Right atrium auricular region (tissue), 2 donors: ENCODE results near the gene MACROH2A1. TPM values are rescaled to one million over a fixed set of nuclear protein-coding genes. Genes with fewer than 3 reads are reported as not detected.

ENCODE experiments used
- DNase-seq: peaks from one replicate; pipeline ENCODE4 v3.0.0-alpha.2; 2019; ENCODE audit warnings: low spot score
- H3K27ac ChIP-seq, 2 donors: fragments of 200-600 bp; sonication (generic); 1 replicate in 1 of 2; 2 replicates in 1 of 2; pipeline ENCODE4 v1.5.1; 2016 to 2019
- H3K27me3 ChIP-seq, 2 donors: fragments of 200-600 bp; sonication (generic); one replicate each; pipeline versions ENCODE4 v1.5.1 to v1.6.0; 2017 to 2019
- H3K36me3 ChIP-seq: fragments of 200-600 bp; sonication (generic); one replicate; pipeline ENCODE4 v1.5.1; 2016
- H3K4me1 ChIP-seq, 2 donors: fragments of 200-600 bp; sonication (generic); one replicate each; pipeline versions ENCODE4 v1.5.1 to v1.6.0; 2017 to 2019
- H3K4me3 ChIP-seq, 2 donors: fragments of 200-600 bp; sonication (generic); 1 replicate in 1 of 2; 2 replicates in 1 of 2; pipeline ENCODE4 v1.5.1; 2017 to 2019; ENCODE audit warnings: mild to moderate bottlenecking in 1 of 2, moderate library complexity in 1 of 2
- H3K9me3 ChIP-seq, 2 donors: fragments of 200-600 bp; sonication (generic); one replicate each; pipeline ENCODE4 v1.5.1; 2019
- total RNA-seq, 2 donors: library from RNA; depleted of rRNA; stranded (reverse); fragments of >200 nt; gene quantifications; one replicate each; pipeline ENCODE4 v1.1.0, GENCODE V29; 2016
- TF ChIP-seq, protein P1 (sequence below), 2 donors: fragments of 200-600 bp; sonication (generic); IDR thresholded peaks; one replicate each; pipeline ENCODE4 v1.5.1; 2019; ENCODE audit warnings: antibody characterized with exemption in 2 of 2

MACROH2A1 gene
- total RNA-seq, 2 donors from 2014 or later = 149 to 179 TPM

DNA sequence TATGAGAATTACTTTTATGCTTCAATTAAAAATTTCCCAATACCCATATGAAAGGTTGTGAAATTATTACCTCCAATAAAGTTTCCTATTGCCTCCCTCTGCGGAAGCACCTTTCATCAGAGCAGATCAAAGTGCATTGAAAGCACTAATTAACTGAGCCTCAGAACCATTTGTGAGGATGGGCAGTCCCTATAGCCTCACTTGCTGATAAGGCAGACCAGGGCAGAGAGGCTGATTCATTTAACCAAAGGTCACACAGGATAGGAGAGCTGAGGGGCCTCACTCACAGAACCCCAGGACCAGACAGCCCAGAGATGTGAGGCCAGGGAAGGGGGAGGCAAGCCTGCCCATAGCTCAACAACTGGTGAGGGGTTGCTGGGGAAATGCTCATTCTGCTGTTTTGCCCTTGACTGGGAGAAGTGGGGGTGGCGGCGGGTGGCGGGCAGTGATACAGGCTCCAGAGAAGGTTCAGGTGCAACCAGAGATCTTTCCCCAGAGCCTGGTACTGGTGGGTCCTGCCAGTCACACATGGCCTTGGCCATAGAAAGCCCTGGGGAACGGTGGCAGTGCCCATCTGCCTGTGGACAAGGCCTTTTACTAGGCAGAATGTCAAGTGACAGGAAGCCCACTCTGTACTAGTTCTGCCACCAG lies 57.9 kb downstream of the MACROH2A1 start:
- Histone ChIP-seq H3K36me3 (peaks cover 92% of the 10 kb centered on the region), H3K4me1 (peaks cover 0 to 16% of the 10 kb centered on the region in 2 donors), H3K9me3 (no peaks in the 10 kb centered on the region), H3K27me3 (no peaks in the 10 kb centered on the region), H3K27ac (no peak overlapping the region), H3K4me3 (no peak overlapping the region)
- DNase-seq = no peak
- TF ChIP-seq, protein P1, sequence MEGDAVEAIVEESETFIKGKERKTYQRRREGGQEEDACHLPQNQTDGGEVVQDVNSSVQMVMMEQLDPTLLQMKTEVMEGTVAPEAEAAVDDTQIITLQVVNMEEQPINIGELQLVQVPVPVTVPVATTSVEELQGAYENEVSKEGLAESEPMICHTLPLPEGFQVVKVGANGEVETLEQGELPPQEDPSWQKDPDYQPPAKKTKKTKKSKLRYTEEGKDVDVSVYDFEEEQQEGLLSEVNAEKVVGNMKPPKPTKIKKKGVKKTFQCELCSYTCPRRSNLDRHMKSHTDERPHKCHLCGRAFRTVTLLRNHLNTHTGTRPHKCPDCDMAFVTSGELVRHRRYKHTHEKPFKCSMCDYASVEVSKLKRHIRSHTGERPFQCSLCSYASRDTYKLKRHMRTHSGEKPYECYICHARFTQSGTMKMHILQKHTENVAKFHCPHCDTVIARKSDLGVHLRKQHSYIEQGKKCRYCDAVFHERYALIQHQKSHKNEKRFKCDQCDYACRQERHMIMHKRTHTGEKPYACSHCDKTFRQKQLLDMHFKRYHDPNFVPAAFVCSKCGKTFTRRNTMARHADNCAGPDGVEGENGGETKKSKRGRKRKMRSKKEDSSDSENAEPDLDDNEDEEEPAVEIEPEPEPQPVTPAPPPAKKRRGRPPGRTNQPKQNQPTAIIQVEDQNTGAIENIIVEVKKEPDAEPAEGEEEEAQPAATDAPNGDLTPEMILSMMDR (IDR thresholded peaks at IDR 0.05) = no peak

GRCh38 chr5:135340568-135340967 lies 58.5 kb downstream of the MACROH2A1 start:
- H3K27ac ChIP-seq = no peak overlapping the region
- no peaks in the 10 kb centered on the region for H3K9me3 ChIP-seq
- no peak overlapping the region for H3K4me3 ChIP-seq
- H3K27me3 ChIP-seq = no peaks in the 10 kb centered on the region
- TF ChIP-seq, protein P1 (IDR thresholded peaks at IDR 0.05) = no peak
- H3K36me3 ChIP-seq = peaks cover 86% of the 10 kb centered on the region
- H3K4me1 ChIP-seq = peaks cover 0 to 22% of the 10 kb centered on the region in 2 donors
- no peak for DNase-seq

DNA sequence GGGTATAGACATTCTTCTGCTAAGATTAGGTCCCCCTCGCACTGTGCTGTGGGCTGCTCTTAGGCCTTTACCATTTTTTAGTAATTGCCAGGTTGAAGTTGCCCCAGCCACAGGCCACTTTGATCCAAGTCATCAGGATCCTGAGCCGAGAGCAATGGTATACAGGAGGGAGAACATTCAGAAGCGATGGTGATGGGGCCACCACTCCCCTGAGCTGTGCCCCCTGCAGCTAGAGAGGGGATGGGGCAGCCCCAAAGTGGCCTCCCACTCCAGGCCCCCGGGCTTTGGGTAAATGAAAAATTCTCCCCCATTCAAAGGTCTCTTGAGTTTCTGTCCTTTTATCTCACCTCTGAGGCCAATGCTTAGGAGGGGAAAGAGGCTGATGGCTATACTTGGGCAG lies 59.4 kb downstream of the MACROH2A1 start:
- Histone ChIP-seq H3K27me3 (no peaks in the 10 kb centered on the region), H3K27ac (no peak overlapping the region), H3K36me3 (peaks cover 78% of the 10 kb centered on the region), H3K9me3 (no peaks in the 10 kb centered on the region), H3K4me3 (no peak overlapping the region), H3K4me1 (peaks cover 0 to 29% of the 10 kb centered on the region in 2 donors)
- TF ChIP-seq, protein P1 (IDR thresholded peaks at IDR 0.05) = no peak
- no peak for DNase-seq

DNA sequence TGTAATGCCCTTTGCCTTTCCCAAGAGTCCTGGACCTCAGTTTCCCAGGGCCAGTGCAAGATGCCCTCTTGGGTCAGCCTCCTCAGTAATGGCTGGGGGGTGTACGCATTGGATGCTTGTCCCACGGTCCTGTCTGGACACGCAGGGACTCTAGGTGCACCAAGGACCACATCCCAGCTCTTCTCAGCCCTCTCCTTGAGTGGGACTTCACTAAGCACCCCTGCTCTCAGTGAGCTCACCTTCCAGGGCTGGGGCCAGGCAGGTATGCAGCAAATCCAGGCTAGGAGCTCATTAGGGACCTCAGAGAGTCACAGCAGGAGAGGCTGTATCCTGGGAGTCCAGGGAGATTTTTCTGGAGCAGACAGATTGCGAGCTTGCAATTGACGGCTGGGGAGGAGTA lies 59.8 kb downstream of the MACROH2A1 start:
- H3K4me3 ChIP-seq = no peak overlapping the region
- H3K9me3 ChIP-seq = no peaks in the 10 kb centered on the region
- no peaks in the 10 kb centered on the region for H3K27me3 ChIP-seq
- no peak for DNase-seq
- no peak overlapping the region for H3K27ac ChIP-seq
- H3K36me3 ChIP-seq = peaks cover 78% of the 10 kb centered on the region
- peaks cover 0 to 29% of the 10 kb centered on the region in 2 donors for H3K4me1 ChIP-seq
- TF ChIP-seq, protein P1 (IDR thresholded peaks at IDR 0.05) = no peak

GRCh38 chr5:135337064-135337463 lies 62.0 kb downstream of the MACROH2A1 start:
- TF ChIP-seq, protein P1 (IDR thresholded peaks at IDR 0.05) = no peak
- H3K27ac ChIP-seq = peak overlapping the region in 1 of 2 donors; percentile 22
- H3K4me3 ChIP-seq = no peak overlapping the region
- no peaks in the 10 kb centered on the region for H3K9me3 ChIP-seq
- peaks cover 60% of the 10 kb centered on the region for H3K36me3 ChIP-seq
- H3K27me3 ChIP-seq = no peaks in the 10 kb centered on the region
- no peak for DNase-seq
- H3K4me1 ChIP-seq = peaks cover 0 to 29% of the 10 kb centered on the region in 2 donors
